Right lobe of liver (tissue), 6 donors: ENCODE data around the gene PPME1. TPM values are rescaled to one million over a fixed set of nuclear protein-coding genes. Genes with fewer than 3 reads are reported as not detected.

Source experiments
- ATAC-seq, 4 donors: fragments of 200-7000 bp; cut with Tn5 transposase; one replicate each; pipeline ENCODE4 v1.9.1; 2020; ENCODE audit warnings: mild to moderate bottlenecking in 4 of 4, moderate library complexity in 4 of 4
- DNase-seq, 3 donors: peaks; one replicate each; pipeline ENCODE4 v3.0.0-alpha.2; 2020
- H3K27ac ChIP-seq, 3 donors: fragments of 200-600 bp; one replicate each; pipeline ENCODE4 v1.8.0; 2022
- H3K27me3 ChIP-seq, 2 donors: fragments of 200-600 bp; one replicate each; pipeline ENCODE4 v1.8.0; 2022
- H3K36me3 ChIP-seq, 4 donors: fragments of 200-600 bp; sonication (generic) in 1 of 4; one replicate each; pipeline versions ENCODE4 v1.5.1 to v1.8.0; 2017 to 2022; ENCODE audit warnings: control low read depth in 1 of 4
- H3K4me1 ChIP-seq, 4 donors: fragments of 200-600 bp; sonication (generic) in 1 of 4; one replicate each; pipeline versions ENCODE4 v1.5.1 to v1.8.0; 2017 to 2022; ENCODE audit warnings: control low read depth in 1 of 4
- H3K4me3 ChIP-seq, 3 donors: fragments of 200-600 bp; one replicate each; pipeline ENCODE4 v1.8.0; 2022
- H3K9me3 ChIP-seq, 4 donors: fragments of 200-600 bp; sonication (generic) in 1 of 4; one replicate each; pipeline versions ENCODE4 v1.5.1 to v1.8.0; 2017 to 2022; ENCODE audit warnings: control low read depth in 1 of 4
- CTCF ChIP-seq, 4 donors: fragments of 200-600 bp in 3 of 4; fragments of 450-650 bp in 1 of 4; IDR thresholded peaks; one replicate each; pipeline versions ENCODE4 v1.5.1 to v1.8.0; 2016 to 2022; ENCODE audit warnings: antibody characterized with exemption in 4 of 4, mild to moderate bottlenecking in 2 of 4
- POLR2A ChIP-seq: fragments of 450-650 bp; IDR thresholded peaks from one replicate; pipeline ENCODE4 v1.6.1; 2017; ENCODE audit warnings: antibody characterized with exemption, mild to moderate bottlenecking
- WGBS: methylation state at CpG from one replicate; pipeline ENCODE4 v1.1.6; 2018; ENCODE audit warnings: low coverage, low lambda C conversion rate; ENCODE audit not compliant: insufficient coverage; ENCODE audit errors: missing lambda C conversion rate; 5-methylcytosine and 5-hydroxymethylcytosine counted together
- intact Hi-C, 2 donors: fragments of 100-400 bp; cut with DNase I; formaldehyde crosslinking; loops; one replicate each; pipeline versions ENCODE4 v1.11.2 to v1.14.1; 2022
- total RNA-seq, 6 experiments: library from RNA; depleted of rRNA in 2 of 6; stranded (reverse); fragments of >200 nt in 2 of 6; fragmentation: NEBNext Ultra II Directional in 3 of 6; extraction: Animal tissue kit (Norgen Biotek cat#: 25700) in 3 of 6; gene quantifications; one replicate each; pipeline versions ENCODE4 v1.1.0 to v1.2.4, GENCODE V29; 2016 to 2023
- donor health status: DM: no; HTN: yes; CAD: no.
- donor health status: DM: no; HTN: no; CAD: no.
- donor health status: DM: no; HTN: no; CAD: no.
- donor health status: DM: no; HTN: yes; CAD: no.
- donor health status: DM: no; HTN: yes; CAD: no.

Gene PPME1
- total RNA-seq, 6 experiments from 2014 or later, result 8.9 to 18.9 (median 13.0) TPM

- DNase-seq (no peak), ATAC-seq (no peak)
- Histone ChIP-seq H3K36me3 (peaks cover 0 to 7% (median 0%) of the 10 kb centered on the region in 4 donors), H3K27ac (no peak overlapping the region), H3K9me3 (no peaks in the 10 kb centered on the region), H3K27me3 (no peaks in the 10 kb centered on the region), H3K4me1 (no peaks in the 10 kb centered on the region), H3K4me3 (no peak overlapping the region)
- intact Hi-C loops, result no loop called here
- WGBS, result 95% methylated on average over 3 of the region's 3 CpGs
- TF ChIP-seq CTCF (IDR thresholded peaks at IDR 0.05), result no peak
- TF ChIP-seq POLR2A, result no peak
Measured at GRCh38 chr11:74132833-74133232, 38.3 kb upstream of the PPME1 start.

- no peak for DNase-seq
- peaks cover 0 to 7% (median 0%) of the 10 kb centered on the region in 4 donors for H3K36me3 ChIP-seq
- H3K27me3 ChIP-seq, result no peaks in the 10 kb centered on the region
- TF ChIP-seq CTCF (IDR thresholded peaks at IDR 0.05), result no peak
- TF ChIP-seq POLR2A, result no peak
- WGBS, result 97% methylated on average over 3 of the region's 3 CpGs
- no peak overlapping the region for H3K27ac ChIP-seq
- intact Hi-C loops, result no loop called here
- no peak for ATAC-seq
- no peaks in the 10 kb centered on the region for H3K9me3 ChIP-seq
- no peaks in the 10 kb centered on the region for H3K4me1 ChIP-seq
- no peak overlapping the region for H3K4me3 ChIP-seq
Measured at GRCh38 chr11:74133436-74133835, 37.7 kb upstream of the PPME1 start.

- intact Hi-C loops, result no loop called here
- TF ChIP-seq POLR2A (no peak), CTCF (IDR thresholded peaks at IDR 0.05) (no peak)
- Histone ChIP-seq H3K4me3 (no peak overlapping the region), H3K4me1 (no peaks in the 10 kb centered on the region), H3K36me3 (peaks cover 0 to 7% (median 0%) of the 10 kb centered on the region in 4 donors), H3K27ac (no peak overlapping the region), H3K9me3 (no peaks in the 10 kb centered on the region), H3K27me3 (no peaks in the 10 kb centered on the region)
- no peak for DNase-seq
- WGBS, result 96% methylated on average over 3 of the region's 3 CpGs
- no peak for ATAC-seq
Measured at GRCh38 chr11:74134661-74135060, 36.4 kb upstream of the PPME1 start.

GRCh38 chr11:74135127-74135840, 35.8 kb upstream of the PPME1 start:
- H3K27ac ChIP-seq, result no peak overlapping the region
- no peak overlapping the region for H3K4me3 ChIP-seq
- no peak for DNase-seq
- H3K36me3 ChIP-seq, result peaks cover 0 to 7% (median 0%) of the 10 kb centered on the region in 4 donors
- no peak for TF ChIP-seq CTCF (IDR thresholded peaks at IDR 0.05)
- TF ChIP-seq POLR2A, result no peak
- H3K27me3 ChIP-seq, result no peaks in the 10 kb centered on the region
- intact Hi-C loops, result no loop called here
- no peaks in the 10 kb centered on the region for H3K9me3 ChIP-seq
- WGBS, result 96% methylated on average over 3 of the region's 3 CpGs
- H3K4me1 ChIP-seq, result no peaks in the 10 kb centered on the region
- ATAC-seq, result no peak
